ENCODE data around the gene MOCS3.
"Not testable (repeated sequence)": the region's sequence is repeated elsewhere in the genome, so short reads cannot be mapped to it uniquely, and the experiment has no call there.

The MOCS3 gene

DNA sequence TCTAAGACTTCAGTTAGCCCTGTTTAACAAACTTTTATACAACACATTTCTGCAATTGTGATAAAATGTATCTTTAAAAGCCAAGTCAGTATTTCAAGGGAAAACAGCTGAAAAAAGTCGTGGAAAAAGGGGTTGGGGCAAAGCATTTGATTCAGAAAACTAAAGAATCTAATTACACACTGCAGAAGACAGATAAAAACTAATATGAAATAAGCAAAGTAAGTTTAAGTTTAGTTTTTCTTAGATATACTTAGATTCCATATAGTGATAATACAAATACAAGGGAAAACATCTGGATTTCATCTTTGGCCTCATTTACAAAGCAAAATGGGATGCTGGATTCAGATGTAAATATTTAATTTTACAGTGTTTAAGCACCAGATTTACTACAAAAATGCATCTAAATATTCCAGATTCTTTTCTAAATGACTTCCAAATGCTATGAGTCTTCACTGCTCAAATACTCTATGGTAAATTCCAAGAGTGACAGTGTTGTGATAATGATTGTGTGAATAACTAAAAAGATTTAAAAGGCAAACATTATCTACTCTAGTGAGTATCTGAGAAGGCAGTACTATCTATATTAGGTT, 25.8 kb upstream of the MOCS3 start:
- DNase-seq (ENCODE audit: low read depth), result no peak

DNA sequence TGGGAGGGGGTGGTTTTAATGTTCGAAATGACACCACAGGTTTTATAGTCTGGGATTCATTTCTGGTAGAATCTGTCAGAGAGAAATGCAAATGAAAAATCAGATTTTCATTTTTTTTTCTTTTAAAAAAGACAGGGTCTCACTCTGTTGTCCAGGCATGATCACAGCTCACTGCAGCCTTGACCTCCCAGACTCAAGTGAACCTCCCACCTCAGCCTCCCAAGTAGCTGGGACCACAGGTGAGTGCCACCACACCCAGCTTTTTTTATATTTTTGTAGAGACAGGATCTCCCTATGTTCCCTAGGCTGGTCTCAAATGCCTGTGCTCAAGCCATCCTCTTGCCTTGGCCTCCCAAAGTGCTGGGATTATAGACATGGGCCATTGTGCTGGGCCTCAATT, 25.0 kb upstream of the MOCS3 start:
- DNase-seq (ENCODE audit: low read depth), result no peak

DNA sequence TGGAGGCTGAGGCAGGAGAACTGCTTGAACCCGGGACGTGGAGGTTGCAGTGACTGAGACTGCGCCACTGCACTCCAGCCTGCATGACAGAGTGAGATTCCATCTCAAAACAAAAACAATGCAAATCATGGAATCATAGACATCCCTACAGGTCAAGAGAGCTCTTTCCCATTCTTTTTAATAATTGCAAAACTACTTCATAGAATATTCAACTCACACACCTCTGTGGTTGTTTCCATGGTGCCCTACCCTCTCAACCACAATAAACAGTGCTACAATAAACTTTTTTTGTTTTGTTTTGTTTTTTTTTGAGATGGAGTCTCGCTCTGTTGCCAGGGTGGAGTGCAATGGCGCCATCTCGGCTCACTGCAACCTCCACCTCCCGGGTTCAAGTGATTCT, 15.5 kb upstream of the MOCS3 start:
- no peak for DNase-seq (ENCODE audit: low read depth)

DNA sequence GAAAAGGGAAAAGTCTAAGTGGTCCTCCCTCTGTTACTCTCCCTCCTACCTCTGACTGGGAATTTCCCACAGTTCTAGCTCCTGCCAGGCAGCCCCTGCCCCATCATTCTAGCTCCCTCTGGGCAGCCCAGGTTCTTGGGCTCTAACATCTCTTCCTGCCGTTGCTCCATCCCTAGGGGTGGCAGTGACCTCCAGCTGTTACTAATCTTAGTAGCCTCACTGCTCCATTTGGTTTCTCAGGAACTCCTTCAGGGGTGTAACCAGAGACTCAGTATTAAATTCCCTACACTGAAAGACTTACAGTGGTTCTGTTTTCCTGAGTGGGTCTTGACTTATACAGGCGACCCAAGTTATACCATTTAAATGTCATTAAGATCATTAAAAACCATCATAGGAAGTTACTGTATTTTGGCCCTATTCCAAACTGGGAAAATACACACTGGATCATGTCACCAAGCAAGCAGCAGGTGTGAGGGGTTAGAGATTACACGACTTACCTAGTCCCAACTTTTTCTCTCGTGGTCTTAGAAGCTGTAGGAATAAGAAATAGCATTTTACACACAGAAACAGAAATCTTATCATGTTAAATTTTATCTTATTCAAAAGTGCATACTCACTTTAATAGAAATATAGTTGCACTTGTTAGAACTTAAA, 10.4 kb upstream of the MOCS3 start:
- DNase-seq (ENCODE audit: low read depth), result no peak

DNA sequence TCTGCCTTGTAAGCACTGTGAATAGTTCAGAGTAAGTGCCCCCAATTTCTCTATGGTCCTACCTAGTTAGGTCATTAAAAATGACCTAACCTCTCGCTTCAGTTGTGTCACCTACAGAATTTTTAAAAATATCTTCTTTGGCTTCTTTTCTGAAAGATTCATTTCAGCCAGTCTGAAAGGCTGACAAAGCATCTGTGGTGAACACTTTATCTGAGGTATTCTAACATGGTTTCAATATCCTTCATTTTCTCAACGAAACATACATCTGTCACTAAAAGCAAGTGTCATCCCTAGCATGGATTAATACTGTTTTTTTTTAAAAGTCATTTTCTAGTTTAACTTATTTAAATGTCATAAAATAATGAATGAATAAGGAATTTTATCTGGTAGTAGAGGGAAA, 5.4 kb upstream of the MOCS3 start:
- DNase-seq (ENCODE audit: low read depth), result no peak

DNA sequence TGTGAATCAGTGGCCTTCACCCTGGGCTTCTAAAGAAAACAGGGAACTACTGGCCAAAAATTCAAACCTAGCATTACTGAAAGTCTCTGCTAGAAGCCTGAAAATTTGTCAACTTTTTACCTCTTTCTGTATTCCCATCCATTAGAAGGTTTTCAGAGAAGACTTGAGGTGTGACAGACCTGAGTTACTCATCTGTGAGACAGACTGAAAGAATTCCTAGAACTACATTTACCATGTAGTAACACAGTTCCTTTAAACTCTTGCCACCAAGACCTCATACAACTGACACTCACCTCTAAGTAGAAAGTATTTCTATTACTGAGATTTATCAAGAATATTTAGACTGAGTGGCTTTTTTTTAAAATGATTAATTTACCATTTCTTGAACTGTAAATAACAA, 4.8 kb upstream of the MOCS3 start:
- no peak for DNase-seq (ENCODE audit: low read depth)

DNA sequence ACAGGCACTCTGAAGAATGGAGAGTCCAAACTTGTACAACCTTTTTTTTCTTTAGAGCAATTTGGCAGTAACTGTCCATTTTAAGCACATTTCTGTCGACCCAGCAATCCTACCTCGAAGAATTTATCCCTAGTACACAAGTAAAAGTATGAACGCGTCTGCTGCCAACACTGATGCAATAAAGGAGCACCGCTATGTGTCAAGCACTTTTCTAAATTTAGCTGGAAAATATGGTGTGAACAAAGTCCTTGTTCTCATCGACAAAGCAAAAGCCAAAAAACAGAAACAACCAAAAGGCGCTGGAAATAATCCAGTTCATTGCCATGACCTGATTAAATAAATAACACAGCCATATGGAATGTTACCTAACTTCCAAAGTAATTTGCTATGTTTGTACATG, 1.3 kb upstream of the MOCS3 start:
- no peak for DNase-seq (ENCODE audit: low read depth)

DNA sequence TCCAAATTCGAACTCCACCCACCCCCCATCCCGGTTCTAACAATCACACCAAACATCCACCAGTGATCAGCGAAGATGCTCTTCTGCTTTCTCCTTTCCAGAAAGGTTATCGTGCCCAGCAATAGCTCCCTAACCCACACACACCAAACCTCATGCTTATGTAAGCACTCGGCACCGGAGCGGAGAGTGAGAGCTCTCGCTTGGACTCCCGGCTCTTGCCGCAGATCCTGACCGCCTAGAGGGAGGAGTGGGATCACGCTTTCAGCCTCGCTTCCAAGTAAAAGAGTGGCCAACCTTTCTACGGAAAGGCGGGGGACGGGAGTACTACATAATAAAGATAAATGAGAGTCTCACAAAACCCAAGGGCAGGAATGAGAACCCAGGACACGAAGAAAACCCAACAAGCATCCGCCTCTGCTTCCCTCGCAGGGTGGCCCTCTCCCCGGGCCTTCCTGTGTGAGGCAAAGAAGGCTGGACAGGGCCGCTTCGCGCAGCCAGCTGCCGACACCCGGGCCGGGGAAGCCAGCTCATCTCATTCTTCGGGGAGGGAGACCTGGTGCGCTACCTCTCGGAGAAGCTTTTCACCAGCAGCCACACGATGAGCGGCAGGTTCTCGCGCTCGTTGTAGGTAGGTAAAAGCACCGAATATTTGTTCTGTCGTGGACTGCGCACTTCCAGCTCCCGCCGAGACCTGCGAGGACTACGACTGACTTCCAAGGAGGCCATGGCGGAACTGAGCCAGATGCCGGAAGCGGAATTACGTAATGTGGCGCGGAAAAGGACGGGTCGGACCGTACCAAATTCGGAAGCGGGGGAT, 612 bp upstream of the MOCS3 start, which contains the start of gene DPM1:
DPM1 (minus strand) TSS at position 735 of the 817 bp plus-strand sequence; CDS start at position 726, 9 bp downstream.
- peak; percentile 88 for DNase-seq (ENCODE audit: low read depth)

DNA sequence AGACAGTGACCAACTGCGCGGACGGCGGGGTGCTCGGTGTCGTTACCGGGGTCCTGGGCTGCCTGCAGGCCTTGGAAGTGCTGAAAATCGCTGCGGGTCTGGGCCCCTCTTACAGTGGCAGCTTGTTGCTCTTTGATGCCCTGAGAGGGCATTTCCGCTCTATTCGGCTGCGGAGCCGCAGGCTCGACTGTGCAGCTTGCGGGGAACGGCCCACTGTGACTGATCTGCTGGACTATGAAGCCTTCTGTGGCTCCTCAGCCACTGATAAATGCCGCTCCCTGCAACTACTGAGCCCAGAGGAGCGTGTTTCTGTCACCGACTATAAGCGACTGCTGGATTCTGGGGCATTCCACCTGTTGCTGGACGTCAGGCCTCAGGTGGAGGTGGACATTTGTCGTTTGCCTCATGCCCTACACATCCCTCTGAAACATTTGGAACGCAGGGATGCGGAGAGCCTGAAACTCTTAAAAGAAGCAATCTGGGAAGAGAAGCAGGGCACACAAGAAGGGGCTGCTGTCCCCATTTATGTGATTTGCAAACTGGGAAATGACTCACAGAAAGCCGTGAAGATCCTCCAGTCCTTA, 1.0 kb downstream of the MOCS3 start:
- DNase-seq (ENCODE audit: low read depth), result no peak

DNA sequence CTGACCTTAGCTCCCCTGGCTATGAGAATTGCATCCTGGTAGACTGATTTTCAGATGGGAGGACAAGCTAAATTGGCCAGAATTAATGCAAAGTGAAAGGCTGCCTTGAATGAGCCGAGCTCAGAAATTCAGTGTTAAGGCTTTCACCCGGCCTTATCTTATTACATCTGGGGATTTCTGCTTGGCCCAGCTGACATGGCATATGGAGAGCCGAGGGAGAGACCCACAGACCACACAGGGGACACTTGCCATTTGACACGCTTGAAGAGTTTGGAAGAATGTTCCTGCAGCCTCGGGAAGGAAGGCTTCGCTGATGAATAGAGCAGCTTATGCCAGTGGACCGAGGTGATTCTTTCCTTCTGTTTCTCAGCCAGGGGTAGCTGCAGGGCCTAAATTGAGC, 9.0 kb downstream of the MOCS3 start:
- no peak for DNase-seq (ENCODE audit: low read depth)

DNA sequence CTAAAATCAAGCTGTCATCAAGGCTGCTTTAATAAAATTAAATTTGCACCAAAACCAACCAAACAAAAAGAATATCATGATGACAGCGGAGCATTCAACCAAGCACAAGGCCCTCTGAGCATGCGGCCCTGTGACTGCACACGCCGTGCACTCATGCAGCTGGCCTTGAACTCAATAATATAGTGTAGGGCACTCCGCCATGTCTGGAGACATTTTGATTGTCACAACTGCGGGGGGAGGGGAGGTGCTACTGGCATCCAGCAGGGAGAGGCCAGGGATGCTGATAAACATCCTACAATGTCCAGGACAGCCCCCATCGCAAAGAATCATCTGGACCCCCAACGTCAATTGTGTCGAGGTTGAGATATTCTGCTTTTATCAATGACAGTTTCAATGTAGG, 9.7 kb downstream of the MOCS3 start:
- DNase-seq (ENCODE audit: low read depth), result no peak

DNA sequence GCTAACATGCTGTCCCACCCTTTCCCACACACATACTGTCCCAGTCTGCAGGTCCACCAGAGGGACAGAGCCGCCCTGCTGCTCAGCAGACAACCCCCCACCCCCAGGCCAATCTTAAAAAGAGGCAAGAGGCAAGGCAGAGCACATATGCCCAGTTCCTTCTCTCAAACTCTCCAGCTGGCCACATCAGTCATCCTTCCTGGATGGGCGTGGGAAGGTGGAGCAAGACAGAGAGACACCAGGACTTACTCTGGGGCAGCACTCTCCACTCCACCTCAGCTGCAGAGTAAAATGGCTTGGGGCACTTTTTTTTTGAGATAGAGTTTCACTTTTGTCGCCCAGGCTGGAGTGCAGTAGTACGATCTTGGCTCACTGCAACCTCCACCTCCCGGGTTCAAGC, 10.8 kb downstream of the MOCS3 start:
- no peak for DNase-seq (ENCODE audit: low read depth)

DNA sequence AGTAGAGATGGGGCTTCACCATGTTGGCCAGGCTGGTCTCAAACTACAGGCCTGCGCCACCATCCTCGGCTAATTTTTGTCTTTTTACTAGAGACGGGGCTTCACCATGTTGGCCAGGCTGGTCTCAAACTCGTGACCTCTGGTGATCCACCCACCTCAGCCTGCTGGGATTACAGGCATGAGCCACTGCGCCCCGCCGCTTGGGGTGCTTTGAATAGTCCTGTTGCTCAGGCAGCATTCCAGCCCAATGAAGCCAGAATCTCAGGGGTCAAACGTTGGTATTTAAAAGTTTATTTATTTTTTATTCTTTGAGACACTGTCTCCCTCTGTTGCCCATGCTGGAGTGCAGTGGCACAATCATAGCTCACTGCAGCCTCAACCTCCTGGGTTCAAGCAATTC, 11.3 kb downstream of the MOCS3 start:
- DNase-seq (ENCODE audit: low read depth), result no peak

DNA sequence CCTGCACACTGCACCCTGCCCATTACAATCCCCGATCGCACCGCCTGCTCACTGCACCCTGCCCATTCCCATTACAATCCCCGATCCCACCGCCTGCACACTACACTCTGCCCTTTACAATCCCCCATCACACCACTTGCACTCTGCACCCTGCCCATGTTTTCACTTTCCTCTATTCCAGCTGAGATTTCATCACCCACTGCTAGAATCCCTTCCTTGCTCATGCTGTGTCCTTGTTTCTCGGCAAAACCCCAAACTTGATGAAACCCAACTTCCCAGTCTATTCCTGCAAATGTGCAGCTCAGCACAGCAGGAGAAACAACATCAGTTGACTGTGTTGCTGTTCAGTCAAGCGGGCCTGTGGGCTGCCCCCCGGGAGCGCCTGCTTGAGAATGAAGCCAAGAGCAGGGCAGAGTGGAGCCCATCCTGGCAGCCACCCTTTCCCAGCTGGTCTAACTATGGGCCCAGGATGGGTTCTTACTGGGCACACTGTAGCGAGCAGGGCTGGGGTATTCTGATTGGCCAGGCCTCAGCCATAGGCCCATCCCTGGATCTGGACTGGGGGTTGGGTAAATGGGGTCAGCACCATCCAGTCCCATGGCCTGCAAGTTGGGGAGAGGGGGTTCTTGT, 17.2 kb downstream of the MOCS3 start:
- no peak for DNase-seq (ENCODE audit: low read depth)

DNA sequence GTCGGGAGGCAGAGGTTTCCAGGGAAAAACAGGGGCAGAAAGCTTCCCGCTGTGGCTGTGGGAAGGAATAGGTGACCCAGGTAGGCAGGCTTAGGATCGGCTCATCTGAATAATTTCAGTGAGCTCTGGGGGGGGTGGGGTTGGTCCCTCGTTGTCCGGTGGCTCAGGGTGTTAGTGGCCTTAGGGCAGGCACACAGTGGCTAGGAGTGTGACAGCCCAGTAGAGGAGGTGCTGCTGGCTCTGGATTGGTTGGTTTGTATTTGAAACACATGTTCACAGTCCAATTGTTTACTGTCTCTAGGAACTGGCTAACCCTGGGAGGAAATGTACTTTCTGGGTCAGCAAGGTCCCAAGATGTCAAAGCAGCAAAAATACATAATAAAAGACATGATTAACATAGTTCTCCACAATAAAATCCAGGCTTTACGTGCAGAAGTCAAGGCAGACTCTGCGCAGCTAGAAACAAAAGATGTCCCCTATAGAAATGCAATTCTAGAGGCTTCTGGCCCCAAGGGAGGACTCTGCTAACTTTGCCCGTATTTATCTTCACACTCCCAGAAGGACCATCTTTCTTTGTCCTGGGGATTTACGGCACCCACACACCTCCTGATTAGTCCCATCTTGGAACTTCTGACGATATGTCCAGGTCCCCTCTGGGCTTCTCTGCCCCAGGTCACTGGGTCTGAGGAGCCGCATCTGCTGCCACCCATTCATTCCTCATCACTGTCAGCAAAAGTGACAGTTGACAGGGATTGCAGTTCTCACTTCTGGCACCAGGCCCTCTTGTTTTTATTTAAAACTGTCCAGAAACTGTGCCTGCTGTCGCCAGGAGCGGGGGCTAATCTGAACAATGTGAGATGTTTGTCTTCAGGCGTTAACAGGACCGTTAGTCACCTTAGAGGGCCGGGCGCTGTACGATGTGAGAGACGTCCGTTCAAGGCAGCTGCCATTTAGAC, 18.7 kb downstream of the MOCS3 start:
- DNase-seq (ENCODE audit: low read depth), result no peak

DNA sequence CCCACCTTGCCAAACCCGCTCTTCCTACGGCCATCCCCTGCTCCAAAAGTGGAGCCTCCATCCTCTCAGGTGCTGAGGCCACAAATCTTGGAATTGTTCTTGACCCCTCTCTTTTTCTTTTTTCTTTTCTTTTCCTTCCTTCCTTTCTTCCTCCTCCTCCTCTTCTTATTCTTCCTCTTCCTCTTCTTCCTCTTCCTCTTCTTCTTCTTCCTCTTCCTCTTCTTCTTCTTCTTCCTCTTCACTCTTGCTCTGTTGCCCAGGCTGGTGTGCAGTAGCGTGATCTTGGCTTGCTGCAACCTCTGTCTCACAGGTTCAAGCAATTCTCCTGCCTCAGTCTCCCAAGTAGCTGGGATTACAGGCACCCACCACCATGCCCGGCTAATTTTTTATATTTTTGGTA, 19.9 kb downstream of the MOCS3 start:
- not testable (repeated sequence) for DNase-seq (ENCODE audit: low read depth)

DNA sequence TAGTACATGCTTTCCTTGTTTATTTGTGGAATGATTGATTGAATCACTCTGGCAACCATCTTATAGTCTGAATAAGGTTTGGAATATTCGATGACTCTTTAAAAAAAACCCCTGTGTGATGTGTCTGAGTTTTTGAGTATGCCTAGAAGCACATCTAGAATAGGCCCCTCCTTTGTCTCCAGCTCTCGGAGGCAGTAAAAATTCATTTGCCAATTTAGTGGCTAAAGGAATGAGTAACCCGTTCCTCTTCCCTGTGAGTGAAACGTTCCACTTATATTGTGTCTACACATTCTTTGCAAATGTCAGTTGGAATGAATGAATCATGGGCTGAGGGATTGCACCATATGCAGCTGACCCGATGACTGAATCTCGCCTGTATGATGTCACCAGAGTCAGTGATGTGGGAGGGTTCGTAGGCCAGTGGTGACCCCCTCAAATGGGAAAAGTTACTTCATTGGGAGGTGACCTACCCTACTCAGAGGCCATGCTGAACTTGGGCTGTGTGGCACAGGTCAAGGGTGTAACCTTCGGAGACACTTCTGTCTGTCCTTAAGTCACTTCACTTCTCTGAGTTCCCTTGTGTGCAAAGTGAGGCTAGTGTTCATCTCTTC, 21.6 kb downstream of the MOCS3 start:
- DNase-seq (ENCODE audit: low read depth), result no peak

DNA sequence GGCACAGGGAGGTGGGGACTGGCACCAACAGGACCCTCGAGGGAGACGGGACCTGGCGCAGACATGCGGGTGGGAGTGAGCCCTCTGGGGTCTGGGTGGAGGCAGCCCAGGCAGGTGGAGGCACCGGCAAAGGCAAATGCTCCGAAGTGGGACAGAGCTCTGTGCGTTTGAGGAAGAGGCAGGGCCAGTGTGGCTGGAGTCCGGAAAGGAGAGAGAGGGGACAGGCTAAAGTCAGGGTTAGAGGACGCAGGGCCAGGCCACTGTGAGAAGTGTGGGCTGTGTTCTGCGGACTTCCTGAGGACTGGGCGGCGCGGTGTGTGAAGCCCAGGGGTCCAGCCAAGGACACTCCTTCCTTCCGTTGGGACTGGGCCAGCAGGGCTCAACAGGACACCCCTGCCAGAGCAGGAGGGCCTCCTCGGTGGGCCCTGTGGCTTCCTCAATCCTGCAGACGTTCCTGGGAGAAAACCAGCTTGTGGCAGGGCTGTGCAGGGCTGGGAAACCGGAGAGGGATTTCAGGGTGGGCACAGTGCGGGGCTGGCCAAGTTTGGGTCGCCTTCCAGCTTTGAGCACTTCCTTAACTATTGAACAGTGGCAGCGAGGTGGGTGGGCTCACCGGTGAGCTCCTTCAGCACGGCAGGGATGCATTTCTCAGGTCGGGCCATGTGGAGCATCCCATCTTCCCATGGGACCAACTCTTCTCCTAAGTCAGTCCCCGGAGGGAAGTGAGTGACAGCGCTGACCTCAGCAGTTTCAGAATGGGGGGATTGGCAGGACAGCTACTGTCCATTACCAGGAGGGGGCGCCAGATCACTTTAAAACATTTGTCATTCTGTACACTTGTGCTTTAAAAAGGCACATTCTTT, 22.5 kb downstream of the MOCS3 start:
- DNase-seq (ENCODE audit: low read depth), result peak; percentile 45

DNA sequence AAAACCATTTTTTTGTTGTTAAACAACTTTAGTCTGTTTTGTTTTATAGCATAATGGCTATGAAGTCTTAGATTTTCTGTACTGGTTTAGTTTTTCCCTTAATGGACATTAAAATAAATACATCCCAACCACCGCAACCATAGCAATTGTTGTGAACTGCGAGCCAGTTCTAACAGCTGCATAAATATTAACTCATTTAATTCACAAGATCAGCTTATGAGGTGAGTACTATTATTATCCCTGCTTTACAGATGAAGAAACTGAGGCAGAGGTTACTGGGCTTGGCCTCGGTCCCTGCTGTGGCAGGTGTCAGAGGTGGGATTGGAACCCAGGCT, 23.1 kb downstream of the MOCS3 start:
- DNase-seq (ENCODE audit: low read depth), result no peak

DNA sequence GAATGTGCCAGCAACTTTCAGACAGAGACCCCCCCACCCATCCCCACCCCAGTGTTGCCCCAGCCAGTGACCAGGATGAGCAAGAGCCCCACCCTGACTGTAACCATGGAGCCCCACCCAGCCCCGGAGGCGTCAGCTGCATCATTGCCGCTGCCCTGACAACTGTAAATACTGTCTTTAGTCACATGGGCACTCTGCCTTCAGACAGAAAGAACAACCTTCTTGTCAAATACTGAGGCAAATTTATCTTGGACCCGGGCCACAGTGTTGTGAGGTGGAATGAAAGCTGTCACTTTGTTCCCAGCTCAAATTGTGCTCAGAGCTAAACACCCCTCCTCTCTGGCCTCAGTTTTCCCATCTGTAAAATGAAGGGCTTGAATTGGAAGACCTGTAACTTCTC, 23.7 kb downstream of the MOCS3 start:
- no peak for DNase-seq (ENCODE audit: low read depth)
